ENCODE data around the gene ENTR1.

The ENTR1 gene

GRCh38 chr9:136365775-136366222 is 44.6 kb downstream of the ENTR1 start:
- TF ChIP-seq, protein P1, sequence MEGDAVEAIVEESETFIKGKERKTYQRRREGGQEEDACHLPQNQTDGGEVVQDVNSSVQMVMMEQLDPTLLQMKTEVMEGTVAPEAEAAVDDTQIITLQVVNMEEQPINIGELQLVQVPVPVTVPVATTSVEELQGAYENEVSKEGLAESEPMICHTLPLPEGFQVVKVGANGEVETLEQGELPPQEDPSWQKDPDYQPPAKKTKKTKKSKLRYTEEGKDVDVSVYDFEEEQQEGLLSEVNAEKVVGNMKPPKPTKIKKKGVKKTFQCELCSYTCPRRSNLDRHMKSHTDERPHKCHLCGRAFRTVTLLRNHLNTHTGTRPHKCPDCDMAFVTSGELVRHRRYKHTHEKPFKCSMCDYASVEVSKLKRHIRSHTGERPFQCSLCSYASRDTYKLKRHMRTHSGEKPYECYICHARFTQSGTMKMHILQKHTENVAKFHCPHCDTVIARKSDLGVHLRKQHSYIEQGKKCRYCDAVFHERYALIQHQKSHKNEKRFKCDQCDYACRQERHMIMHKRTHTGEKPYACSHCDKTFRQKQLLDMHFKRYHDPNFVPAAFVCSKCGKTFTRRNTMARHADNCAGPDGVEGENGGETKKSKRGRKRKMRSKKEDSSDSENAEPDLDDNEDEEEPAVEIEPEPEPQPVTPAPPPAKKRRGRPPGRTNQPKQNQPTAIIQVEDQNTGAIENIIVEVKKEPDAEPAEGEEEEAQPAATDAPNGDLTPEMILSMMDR (IDR thresholded peaks at IDR 0.05; ENCODE audit: low read length, missing control alignments) = no peak
- no peak for DNase-seq (ENCODE audit: low read depth)
- H3K4me3 ChIP-seq (replicated peaks; ENCODE audit: low read depth, low read length) = no peak overlapping the region

DNA sequence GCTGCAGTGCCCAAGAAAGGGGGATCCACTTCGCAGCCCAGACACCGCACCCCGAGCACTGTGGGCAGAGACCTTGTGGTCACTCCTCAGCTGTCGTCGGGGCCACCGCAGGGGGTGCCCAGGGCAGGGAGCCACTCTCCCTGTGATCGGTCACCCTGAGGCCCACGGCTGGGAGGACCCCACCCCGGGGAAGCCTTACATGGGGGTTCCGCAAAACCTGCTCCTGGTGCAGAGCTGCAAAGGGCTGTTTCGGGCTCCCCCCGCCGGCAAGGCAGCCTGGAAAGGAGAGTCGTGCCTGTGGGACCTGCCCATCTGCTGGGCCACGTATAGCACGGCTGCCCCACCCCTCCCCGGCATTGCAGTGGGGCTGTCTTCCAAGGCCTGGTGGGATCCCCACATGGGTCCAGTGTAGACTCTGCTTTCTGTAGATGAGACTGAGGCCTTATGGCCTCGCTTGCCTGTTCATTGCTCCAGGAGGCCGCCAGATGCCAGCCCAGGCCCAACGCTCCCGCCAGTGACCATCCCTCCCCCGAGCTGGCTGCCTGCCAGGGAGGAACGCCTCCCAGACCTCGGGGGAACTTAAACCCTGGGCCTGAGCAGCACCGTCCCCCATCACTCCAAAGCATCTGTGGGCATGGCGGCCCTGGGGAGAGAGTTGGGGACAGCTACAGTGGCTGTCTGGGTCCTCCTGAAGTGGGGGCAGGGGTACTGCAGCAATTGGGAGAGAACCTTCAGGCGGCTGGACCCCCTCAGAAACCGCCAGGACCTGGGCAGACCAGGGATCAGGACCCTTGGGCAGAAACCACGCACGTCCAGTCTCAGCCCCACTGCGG is 45.3 kb downstream of the ENTR1 start:
- H3K4me3 ChIP-seq (replicated peaks; ENCODE audit: low read depth, low read length) = no peak overlapping the region
- TF ChIP-seq, protein P1 (IDR thresholded peaks at IDR 0.05; ENCODE audit: low read length, missing control alignments) = no peak
- no peak for DNase-seq (ENCODE audit: low read depth)

DNA sequence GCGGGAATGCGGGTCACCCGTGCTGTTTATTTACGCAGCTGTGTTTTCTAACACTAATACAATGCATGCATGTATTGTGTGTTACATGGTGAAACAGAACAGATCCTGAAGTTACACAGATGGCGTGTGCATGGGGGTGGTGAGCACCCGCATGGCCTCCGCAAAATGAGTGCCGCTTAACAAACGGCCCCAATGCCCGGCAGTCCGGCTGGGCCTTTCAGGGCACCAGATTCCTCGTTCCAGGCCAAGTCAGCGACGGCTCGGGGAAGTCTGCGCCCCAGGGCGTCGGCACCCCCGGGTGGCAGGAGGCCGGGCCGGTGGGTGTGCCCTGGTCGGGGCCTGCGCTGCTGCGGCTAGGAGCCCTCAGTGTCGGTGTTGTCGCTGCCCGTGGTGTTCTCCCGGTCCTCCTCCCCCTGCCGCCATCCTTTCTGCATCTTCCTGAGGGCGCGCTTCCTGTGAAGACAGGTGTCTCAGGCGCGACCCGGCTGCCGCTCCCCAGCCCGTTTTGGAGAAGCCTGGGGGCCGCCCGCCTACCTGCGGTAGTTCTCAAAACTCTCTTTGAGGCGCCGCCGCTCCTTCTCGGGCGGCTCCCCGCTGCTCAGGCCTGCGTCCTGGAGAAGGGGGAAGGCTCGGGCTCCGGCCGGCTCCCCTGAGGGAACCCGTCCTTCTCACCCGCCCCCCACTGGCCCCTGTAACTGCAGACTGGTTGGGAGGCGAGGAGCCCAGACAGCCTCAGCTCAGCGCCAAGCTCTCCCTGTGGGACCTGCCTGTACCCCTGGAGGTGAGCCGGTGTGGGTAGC is 46.3 kb downstream of the ENTR1 start:
- TF ChIP-seq, protein P1 (IDR thresholded peaks at IDR 0.05; ENCODE audit: low read length, missing control alignments) = no peak
- DNase-seq (ENCODE audit: low read depth) = no peak
- no peak overlapping the region for H3K4me3 ChIP-seq (replicated peaks; ENCODE audit: low read depth, low read length)

DNA sequence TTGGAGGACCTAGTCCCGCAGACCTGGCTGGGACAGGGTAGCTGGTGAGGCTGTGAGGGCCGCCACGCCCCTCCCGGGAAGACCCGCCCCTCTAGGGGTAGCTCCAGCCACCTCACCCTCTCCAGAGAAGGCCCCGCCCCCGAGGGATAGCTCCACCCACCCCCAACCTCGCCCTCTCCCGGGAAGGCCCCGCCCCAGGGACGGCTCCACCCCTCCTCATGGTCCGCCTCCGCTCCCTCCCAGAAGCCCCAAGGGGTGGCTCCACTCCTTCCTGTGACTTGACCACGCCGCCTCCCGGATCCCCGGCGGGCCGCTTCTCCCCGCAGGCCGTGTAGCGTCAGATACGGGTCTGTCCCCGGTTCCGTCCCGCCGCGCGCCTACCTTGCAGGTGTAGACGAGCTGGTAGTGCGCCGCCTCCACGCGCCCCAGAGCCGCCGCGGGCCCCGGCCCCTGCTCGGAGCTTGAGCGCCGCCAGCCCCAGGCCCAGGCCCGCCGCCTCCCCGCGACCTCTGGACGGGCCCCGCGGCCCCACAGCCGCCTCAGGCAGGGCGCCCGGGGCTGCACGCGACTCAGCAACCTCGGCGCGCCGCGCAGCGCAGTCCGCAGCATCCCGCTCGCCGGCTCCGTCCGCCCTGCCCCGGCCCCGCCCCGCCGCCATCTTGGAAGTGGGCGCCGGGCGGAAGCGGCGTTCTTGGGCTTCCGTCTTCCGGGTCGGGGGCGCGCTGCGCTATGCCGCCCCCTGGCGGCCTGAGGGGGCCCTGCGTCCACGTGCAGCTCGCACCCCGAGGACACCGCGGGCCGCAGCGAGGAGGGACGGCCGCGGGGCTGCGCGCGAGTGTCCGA is 47.1 kb downstream of the ENTR1 start, which contains the start of gene DNLZ:
DNLZ (minus strand) TSS at position 639 of the 843 bp plus-strand sequence; CDS start at position 609, 30 bp downstream.
- peak; percentile 95 for DNase-seq (ENCODE audit: low read depth)
- H3K4me3 ChIP-seq (replicated peaks; ENCODE audit: low read depth, low read length) = peak within 1 kb of the TSS; percentile 73
- TF ChIP-seq, protein P1 (IDR thresholded peaks at IDR 0.05; ENCODE audit: low read length, missing control alignments) = peak; percentile 49

DNA sequence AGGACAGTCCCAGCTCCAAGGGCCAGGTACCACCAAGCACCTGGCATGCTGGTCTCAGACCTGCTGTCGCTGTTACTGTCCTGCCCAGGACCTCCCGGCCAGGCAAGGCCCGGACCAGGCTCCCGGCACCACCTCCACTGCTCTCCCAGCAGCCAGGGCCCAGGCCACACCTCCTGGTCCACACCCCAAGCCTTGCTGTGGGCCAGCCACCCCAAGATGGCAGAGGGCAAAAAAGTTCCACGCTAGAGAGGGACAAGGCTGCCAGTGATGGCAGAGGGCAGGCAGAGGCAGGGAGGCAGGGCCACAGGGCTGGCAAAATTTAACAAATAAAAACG is 48.0 kb downstream of the ENTR1 start:
- H3K4me3 ChIP-seq (replicated peaks; ENCODE audit: low read depth, low read length) = no peak overlapping the region
- TF ChIP-seq, protein P1 (IDR thresholded peaks at IDR 0.05; ENCODE audit: low read length, missing control alignments) = no peak
- no peak for DNase-seq (ENCODE audit: low read depth)

DNA sequence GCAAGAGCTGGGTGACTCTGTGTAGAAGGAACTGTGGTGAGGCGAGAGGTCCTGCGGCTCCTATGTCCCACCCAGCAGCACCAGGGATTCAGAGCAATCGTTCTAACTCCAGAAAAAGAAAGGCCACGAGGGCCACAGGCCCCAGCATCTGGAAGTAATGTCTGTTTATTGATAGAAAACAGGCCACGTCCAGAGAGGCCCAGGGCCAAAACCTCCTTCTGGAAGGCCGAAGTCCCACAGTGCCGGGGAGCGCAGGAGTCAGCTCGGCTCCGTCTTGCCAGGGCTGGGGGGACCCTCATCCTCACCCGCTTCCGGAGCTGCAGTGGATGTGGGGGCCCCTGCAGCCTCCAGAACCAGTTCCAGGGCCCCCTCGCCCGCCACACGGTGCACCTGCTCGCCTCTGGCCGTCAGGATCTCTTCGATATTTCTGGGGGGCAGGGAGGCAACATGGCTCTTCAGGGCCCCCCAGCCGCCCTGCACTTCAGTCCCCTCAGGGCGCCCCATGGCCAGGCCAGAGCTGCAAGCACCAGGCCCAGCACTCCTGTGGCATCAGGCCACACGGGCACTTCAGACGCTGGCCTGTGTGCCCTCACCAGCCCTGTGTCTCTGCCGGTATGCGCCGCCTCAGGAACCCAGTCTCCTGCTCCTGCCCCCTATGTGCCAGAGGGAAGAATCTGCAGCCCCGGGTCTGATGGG is 48.5 kb downstream of the ENTR1 start:
- TF ChIP-seq, protein P1 (IDR thresholded peaks at IDR 0.05; ENCODE audit: low read length, missing control alignments) = no peak
- H3K4me3 ChIP-seq (replicated peaks; ENCODE audit: low read depth, low read length) = no peak overlapping the region
- DNase-seq (ENCODE audit: low read depth) = no peak

Data from fibroblast of pulmonary artery (primary cell).